ENCODE results near the gene CYTH2.
A peak's percentile ranks its signal among the peaks of the same experiment; 100 is the strongest.

CYTH2 gene

DNA sequence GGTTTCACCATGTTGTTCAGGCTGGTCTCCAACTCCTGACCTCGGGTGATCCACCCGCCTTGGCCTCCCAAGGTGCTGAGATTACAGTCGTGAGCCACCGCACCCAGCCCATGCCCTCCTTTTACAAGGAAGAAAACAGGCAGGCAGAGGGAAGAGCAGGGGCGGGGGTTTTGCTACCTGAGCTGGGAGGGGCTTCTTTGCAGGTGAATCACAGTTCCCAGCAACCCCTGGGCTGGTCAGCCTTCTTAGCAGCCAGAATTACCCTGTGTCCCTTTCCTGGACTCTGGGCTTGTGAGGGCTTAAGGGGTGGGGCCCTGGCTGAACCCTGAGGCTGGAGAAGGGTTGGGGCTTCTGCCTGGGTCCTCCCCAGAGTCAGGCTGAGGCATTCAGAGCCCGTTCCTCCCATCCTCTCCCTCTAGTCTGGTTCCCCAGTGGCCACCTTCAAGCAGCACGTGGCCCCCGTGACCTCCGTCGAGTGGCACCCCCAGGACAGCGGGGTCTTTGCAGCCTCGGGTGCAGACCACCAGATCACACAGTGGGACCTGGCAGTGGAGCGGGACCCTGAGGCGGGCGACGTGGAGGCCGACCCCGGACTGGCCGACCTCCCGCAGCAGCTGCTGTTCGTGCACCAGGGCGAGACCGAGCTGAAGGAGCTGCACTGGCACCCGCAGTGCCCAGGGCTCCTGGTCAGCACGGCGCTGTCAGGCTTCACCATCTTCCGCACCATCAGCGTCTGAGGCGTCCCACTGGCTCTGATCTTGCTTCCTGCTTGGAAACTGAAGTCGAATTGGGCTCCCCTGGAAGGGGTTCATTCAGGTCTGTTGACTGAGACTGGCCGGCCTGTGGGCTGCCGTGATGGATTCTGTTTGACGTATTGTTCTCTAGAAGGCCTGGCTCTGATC lies 16.6 kb upstream of the CYTH2 start:
- DNase-seq (ENCODE audit: low spot score), result no peak

DNA sequence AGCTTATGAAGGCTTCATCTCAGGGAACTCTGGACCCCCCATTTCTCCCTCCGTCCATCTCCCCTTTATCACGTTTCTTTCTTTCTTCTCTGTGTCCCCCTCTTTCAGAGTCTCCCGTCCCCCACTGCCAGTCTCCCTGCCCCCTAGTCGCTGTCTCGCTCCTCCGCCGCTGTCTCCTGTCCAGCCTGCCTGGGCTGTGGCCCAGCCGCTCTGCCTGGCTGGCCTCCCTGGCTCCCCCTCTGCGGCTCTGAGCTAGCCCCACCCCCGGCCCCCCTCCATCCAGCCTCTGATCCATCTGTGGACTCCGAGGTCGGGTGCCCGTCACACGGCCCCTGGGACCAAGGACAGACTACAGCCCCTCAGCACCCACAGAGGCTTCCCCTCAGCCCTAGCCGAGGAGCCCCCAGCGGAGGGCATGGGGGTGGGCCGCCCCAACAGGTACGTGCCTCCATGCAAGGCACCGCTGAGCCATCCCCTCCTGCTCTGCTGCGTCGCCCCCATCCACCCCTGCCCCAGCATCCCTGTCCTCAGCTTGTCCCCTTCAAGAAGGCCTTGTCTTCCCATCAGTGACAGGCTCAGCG lies 14.9 kb upstream of the CYTH2 start:
- DNase-seq (ENCODE audit: low spot score), result no peak

DNA sequence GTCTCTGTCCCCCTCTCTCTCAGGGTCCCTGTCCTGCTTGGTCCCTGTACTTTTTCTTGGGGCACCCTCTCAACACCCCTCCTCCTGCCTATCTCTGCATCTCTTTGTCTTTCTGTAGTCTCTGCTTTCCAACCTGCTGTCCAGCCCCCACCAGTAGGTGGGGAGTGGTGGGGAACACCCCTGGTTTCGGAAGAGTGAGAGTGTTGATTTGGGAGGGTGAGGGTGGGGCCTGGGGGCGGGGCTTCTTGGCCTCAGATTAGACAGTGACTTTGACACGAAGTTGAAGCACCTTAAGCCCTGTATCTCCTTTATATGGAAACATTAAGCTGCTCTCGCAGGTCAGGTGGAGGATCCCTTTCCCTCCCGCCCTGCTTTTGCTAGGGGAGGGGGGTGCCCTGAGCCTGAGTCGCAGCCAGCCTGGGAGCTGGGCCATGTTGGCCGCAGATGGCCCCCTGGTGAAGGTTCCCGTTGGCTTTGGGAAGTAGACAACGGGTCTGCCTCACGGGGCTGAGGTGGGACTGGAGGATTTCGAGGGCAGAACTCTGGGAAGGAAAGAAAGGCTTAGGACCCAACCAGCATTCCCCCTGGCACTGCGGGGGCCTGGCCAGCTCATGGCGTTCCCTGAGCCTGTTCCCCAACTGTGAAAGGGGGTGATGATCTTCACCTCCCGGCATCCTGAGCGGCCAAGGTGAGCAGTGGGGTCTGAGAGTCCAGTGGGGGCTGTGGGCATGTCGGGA lies 13.8 kb upstream of the CYTH2 start, which contains the start of gene KCNJ14:
TSS of gene KCNJ14 (plus strand) at position 404 of the 737 bp plus-strand sequence. CDS start 6,151 bp downstream, outside the sequence.
- DNase-seq (ENCODE audit: low spot score), result no peak

DNA sequence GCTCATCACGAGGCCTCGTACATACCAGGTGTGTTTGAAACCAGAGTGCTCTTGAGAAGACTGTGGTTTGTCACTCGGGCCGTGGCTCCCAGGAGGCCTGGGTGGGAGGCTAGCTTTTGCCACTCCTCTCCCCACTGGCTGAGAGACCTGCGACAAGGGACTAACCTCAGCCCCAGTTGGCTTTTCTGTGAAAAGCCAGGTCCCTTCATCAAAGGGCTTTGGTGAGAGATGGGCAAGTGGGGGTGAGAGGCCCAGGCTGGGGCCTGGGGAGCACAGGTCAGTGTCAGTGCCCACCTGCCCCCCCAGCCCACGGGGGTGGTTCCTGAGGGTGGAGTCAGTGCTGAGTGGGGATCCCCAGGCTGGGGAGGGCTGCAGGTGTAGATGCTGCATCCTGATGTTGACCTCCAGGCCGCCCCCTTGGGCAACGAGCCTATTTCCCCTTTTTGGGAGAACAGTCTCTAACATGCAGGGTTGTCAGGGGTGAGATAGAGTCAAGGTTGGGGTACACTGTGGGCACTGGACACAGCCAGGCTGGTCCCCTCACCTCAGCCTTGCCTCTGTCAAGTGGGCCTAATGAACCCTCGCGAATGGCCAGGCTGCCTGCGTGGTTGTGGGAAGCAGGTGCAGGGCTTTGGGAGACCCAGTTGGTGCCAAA lies 13.1 kb upstream of the CYTH2 start:
- no peak for DNase-seq (ENCODE audit: low spot score)

DNA sequence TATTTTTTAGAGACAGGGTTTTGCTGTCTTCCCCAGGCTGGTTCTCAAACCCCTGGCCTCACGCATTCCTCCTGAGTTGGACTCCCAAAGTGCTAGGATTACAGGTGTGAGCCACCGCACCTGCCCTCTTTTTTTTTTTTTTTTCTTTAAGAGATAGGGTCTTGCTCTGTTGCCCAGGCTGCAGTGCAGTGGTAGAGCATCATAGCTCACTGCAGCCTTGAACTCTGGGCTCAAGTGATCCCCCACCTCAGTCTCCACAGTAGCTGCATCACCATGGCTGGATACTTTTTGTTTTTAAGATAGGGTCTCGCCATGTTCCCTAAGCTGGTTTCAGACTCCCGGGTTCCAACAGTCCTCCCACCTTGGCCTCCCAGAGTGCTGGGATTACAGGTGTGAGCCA lies 12.3 kb upstream of the CYTH2 start:
- no peak for DNase-seq (ENCODE audit: low spot score)

DNA sequence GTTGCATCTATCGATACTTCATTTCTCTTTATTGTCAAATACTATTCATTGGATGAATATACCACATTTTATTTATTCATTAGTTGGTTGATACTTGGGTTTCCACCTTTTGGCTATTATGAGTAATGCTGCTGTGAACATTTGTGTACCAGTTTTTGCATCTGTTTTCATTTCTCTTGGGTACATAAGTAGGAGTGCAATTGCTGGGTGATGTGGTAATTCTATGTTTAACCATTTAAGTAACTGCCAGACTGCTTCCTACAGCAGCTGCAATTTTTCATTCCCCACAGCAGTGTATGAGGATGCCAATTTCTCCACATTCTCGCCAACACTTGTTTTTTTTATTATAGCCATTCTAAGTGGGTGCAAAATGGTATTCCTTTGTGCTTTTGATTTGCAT lies 11.2 kb upstream of the CYTH2 start:
- no peak for DNase-seq (ENCODE audit: low spot score)

DNA sequence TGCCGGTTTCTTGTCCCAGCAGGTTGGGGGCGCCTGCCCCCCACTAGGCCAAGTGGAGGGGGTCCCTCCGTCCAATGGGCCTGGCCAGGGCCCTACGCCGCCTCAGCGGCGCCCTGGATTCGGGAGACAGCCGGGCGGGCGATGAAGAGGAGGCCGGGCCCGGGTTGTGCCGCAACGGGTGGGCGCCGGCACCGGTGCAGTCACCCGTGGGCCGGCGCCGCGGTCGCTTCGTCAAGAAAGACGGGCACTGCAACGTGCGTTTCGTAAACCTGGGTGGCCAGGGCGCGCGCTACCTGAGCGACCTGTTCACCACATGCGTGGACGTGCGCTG lies 7.6 kb upstream of the CYTH2 start:
- DNase-seq (ENCODE audit: low spot score), result no peak

DNA sequence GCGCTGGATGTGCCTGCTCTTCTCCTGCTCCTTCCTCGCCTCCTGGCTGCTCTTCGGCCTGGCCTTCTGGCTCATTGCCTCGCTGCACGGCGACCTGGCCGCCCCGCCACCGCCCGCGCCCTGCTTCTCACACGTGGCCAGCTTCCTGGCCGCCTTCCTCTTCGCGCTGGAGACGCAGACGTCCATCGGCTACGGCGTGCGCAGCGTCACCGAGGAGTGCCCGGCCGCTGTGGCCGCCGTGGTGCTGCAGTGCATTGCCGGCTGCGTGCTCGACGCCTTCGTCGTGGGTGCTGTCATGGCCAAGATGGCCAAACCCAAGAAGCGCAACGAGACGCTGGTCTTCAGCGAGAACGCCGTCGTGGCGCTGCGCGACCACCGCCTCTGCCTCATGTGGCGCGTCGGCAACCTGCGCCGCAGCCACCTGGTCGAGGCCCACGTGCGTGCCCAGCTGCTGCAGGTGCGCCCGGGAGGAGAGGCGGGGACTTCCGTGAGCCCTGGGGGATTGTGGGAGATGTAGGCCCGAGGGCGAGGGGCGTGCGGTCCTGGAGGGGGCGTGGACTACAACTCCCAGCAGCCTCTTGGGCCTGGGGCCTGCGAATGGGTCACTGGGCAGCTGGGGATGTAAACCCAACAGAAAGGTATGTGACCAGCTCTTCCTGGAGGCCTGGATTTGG lies 7.0 kb upstream of the CYTH2 start:
- no peak for DNase-seq (ENCODE audit: low spot score)

DNA sequence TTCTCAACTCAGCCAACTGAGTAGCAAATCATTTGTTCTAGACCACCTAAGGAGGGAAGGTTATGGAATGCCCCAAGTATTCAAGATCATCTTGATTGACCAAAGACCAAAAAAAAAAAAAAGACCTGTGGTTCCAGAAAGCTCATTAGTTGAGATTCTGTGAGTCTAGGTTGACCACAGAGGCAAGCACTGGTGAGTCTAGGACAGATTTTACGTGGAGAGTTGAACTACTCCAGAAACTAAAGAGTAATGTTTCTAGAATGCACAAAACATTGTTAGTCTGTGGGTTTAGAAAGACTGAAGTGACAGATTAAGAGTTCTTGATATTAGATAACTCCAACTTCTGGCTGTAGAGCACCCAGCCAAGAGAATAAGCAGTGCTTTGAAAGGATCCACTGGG lies 4.0 kb upstream of the CYTH2 start:
- DNase-seq (ENCODE audit: low spot score), result no peak

DNA sequence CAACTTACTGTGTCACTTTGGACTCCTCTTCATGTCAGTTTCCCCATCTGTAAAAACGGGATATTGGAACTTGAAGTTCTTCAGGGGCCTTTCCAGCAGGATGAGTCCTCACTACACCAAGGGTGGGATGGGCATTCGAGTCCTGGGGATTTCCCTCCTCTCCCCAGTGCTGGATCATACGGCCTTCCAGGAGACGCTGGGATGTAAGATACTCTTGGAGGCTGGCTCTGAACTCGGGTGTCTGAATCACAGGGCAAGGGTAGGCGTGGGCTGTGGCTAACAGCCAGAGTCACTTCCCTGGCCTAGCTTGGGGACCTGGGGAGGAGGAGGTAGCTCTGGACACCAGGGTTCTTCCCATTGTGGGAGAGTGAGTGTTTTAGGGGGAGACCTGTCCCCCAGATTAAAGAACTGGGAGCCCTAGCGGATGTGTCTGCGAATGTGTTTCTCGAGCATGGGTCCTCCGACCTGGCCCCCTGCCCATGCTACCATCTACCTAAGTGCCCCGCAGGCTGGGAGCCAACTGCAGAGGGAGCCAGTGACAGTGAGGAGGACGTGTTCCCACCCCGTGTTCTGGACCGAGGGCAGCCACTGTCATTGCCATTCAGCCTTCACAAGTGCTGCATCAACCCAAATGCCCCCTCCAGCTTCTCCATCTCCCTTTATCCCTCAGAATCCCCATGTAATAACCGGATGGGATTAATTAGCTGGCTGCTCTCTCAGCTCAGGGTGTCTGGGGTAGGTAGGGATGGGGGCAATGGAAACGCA lies 2.4 kb upstream of the CYTH2 start:
- no peak for DNase-seq (ENCODE audit: low spot score)

DNA sequence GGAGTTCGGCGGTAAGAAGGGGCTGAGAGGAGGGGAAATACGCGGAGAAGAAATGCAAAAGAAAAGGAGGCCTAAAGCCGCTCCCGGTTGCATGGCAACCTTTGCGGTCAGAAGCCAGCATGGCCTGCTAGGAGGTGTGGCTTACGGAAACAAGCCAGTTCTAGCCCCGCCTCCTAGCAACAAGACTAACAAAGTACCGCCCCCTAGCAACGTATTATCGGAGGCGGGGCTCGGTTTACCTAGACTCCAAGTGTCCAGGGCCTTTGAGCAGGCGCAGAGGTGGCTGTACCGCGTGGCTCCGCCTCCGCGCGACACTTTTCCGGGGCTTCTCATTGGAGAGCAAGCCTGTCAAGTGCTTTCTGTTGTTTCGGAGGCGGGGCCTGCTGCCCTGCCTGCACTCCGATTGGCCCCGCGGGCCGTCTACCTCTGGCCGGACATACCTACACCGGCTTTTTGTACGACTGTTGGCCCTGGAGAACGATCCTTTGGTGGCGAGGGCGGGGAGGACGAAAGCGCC lies 339 bp upstream of the CYTH2 start:
- peak; percentile 99 for DNase-seq (ENCODE audit: low spot score)

DNA sequence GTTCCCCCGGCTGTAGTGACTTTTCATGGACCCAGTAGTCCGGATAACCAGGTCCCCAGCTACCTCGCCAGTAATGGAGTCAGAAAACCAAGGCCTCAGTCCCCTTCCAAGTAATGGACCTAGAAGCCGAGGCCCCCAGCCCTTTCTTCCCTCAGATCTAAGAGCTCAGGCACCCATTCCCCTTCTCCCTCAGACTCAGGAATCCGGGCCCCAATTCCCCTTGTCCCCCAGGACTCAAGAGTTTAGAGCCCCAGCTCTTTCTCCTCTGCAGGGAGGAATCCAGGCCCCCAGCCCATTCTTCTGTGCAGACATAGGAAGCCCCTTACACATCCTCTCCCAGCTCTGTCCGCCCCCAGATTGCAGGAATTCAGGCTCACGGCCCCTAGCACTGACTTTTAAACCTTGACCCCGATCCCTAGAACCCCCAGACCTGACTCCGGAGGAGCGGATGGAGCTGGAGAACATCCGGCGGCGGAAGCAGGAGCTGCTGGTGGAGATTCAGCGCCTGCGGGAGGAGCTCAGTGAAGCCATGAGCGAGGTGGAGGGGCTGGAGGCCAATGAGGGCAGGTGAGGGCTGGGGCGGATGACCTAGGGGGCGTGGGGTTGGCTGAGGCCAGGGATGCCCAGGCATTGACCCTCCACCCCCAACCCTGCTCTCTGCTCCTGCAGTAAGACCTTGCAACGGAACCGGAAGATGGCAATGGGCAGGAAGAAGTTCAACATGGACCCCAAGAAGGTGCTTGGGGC lies 938 bp downstream of the CYTH2 start:
- no peak for DNase-seq (ENCODE audit: low spot score)

DNA sequence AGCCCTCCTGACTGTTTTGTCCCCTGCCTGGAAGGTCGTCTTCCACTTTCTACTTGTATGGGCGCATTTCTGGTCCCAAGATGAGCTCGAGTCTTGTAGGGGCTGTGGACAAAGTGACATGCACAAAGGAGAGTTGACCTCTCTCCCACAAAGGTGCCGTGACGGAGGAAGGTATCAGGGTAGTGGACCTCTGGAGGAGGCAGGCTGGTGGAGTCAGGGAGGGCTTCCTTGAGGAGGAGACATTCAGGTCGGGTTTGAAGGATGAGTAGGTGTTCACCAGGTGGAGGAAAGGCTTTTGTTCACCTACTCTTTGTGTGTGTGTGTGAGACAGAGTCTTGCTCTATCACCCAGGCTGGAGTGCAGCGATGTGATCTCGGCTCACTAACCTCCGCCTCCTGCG lies 1.7 kb downstream of the CYTH2 start:
- DNase-seq (ENCODE audit: low spot score), result no peak

DNA sequence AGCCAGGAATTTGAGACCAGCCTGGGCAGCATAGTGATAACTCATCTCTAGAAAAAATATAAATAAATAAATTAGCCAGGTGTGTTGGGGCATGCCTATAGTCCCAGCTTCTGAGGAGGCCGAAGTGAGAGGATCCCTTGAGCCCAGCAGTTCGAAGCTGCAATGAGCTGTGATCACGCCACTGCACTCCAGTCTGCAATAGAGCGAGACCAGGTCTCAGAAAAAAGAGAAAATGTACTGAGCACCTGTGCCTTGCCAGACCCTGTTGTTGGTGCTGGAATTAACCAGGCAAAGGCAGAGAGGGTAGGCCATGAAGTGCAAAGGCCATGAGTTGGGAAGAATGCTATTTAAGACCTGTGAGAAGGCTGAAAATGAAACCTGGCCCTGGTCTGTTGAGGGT lies 2.7 kb downstream of the CYTH2 start:
- no peak for DNase-seq (ENCODE audit: low spot score)

DNA sequence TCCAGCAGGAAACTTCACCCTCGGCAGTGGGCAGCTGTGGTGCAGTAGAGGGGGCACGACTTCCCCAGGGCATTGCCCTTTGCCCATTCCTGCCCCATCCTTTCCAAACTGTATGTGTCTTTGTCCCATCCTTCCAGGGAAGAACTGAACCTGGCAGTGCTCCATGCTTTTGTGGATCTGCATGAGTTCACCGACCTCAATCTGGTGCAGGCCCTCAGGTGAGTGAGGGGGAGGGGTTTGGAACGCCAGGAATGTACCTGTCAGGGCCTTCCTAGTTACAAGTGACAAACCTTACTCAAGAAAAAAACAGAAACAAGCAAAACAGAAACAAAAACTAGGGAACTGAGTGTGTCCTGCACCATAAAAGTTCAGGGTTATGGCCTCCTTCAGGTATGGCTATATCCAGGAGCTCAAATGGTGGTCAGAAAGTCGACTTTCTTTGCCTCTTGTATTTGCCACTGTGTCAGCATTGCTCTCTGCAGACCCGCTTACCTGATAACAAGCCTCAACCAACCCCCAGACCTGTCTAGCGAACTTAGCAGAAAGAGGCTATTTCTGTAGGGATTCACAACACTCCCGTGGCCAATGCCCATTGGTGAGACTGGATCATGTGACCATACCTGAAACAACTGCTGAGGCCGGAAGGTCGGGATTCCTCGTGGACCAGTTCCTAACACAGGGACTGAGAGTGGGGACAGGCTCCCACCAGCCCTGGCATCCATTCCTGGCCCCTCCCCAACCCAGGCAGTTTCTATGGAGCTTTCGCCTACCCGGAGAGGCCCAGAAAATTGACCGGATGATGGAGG lies 4.2 kb downstream of the CYTH2 start:
- DNase-seq (ENCODE audit: low spot score), result no peak

DNA sequence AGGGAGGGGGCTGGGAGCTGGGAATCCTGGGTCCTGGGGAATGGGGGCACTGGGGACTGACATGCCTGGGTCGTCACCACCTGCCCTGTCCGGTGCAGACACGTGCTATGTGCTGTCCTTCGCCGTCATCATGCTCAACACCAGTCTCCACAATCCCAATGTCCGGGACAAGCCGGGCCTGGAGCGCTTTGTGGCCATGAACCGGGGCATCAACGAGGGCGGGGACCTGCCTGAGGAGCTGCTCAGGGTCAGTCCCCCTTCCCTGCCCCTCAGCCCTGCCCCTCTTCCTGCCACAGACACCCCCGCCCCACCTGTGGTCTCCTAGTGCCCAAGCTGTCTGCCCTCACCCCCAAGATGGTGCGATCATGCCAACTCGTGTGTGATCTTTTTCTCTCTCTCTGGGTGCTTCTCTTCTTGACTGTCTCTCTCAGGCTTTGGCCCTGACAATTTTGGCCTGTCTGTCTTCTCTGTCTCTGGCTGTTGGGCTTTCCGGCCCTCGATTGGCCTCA lies 5.0 kb downstream of the CYTH2 start:
- DNase-seq (ENCODE audit: low spot score), result no peak

DNA sequence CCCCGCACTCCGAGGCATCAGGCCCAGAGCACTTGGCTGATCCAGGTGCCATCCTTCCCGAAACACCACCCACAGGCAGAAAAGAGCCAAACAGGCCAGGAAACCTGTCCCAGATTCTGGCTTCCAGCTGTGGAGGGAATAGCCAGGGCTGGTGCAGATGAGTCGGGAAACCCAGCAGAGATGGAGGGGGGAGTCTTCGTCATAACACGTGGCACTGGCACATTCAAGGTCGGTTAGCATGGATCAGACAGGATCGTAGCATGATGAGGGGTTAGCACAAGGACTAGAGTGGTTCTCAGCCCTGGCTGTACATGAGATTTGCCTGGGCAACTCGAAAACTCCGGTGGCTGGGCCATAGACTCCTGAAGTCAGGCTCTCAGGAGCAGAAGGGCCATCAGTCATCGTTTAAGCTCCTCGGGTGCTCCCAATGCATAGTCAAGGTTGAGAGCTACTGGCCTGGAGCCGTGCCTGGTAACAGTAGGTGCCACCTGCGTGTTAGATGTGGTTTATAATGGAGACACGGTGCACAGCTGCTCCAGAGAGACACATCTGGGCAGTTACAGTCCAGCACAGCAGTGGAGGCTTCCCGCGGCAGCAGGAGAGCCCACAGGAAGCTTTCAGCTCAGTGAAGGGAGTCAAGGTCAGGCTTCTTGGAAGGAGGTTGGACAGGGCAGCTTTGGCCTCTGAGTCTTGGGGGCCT lies 6.3 kb downstream of the CYTH2 start:
- DNase-seq (ENCODE audit: low spot score), result no peak

DNA sequence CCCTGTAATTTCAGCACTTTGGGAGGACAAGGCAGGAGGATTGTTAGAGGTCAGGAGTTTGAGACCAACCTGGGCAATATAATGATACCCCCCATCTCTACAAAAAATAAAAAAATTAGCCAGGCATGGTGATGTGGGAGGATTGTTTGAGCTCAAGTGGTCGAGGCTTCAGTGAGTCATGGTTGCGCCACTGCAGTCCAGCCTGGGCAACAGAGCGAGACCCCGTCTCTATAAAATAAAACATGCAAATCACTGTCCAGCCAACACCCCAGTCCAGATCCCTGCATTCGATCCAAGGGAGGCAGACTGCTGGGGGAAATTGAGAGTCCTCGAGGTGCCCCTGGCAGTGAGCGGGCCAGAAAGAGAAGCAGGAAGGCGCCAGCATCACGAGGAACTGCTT lies 7.0 kb downstream of the CYTH2 start:
- DNase-seq (ENCODE audit: low spot score), result no peak
